Measurements from ENCODE around the gene ZKSCAN8.

ZKSCAN8 gene

DNA sequence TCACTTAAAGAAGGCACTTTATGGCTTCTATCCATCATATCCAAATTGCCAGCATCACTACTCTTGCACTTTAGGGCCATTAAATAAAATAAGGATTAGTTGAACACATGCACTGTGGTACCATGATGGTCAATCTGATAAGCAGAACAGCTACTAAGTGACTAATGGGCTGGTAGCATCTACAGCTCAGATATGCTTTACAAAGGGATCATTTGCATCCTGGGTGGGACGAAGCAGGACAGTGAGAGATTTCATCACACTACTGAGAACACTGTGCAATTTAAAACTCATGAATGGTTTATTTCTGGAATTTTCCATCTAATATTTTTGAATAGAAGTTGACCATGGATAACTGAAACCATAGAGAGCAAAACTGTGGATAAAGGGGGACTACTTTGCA is 58.3 kb downstream of the ZKSCAN8 start:
- intact Hi-C loops (cut with DNase I), result no loop called here
- DNase-seq, result no peak

DNA sequence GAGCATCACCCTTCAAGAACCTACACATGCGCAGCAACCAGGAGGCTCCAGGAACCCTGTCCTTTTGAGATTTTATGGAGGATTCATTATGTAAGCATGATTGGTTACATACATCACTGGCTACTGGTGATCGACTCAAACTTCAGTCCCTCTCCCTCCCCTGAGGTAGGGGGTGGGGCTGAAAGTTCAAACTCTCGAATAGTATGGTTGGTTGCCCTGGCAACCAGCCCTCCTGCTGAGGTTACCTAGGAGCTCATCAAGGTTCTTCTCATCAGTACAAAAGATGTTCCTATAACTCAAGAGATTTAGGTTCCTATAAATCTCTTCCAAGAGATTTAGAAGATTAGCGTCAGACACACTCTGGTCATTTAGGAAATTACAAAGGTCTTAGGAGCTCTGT is 61.5 kb downstream of the ZKSCAN8 start:
- intact Hi-C loops (cut with DNase I), result no loop called here
- no peak for DNase-seq

DNA sequence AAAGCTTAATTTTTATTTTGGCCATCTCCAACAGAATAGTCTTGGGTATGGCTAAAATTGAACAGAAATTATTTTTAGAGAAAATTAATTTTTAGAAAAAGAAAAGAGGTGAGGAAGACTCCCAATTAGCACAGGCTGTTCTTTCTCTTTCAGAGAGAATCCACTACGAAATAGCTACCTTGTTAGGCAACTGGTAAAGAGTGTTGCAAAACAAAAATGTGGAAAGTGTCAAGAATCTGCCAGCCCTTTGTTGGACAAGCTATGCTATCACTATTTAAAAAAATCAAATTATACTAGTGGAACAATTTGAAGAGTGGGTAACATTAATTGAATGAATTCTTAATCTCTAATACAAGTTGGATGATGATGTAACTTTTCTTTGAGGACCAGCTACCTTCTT is 64.2 kb downstream of the ZKSCAN8 start:
- no peak for DNase-seq
- intact Hi-C loops (cut with DNase I), result no loop called here

DNA sequence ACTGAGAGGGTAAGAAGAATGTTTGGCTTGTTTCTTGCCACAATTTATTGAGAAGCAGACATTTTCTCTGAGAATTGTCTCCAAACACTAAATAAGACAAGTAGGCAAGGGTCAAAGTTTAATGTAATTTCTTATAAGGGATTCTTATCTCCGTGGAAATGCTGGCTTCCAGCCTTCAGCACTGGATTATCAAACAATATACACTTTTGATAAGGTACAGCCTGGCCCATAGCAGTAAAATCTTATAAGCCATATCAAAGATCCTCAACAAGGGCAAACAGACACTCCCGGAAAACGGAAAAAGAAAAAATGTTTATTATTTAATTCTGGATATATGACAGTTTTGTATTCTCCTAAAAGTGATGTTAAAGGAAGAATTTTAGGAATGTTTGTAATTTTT is 64.8 kb downstream of the ZKSCAN8 start:
- no peak for DNase-seq
- intact Hi-C loops (cut with DNase I), result no loop called here

DNA sequence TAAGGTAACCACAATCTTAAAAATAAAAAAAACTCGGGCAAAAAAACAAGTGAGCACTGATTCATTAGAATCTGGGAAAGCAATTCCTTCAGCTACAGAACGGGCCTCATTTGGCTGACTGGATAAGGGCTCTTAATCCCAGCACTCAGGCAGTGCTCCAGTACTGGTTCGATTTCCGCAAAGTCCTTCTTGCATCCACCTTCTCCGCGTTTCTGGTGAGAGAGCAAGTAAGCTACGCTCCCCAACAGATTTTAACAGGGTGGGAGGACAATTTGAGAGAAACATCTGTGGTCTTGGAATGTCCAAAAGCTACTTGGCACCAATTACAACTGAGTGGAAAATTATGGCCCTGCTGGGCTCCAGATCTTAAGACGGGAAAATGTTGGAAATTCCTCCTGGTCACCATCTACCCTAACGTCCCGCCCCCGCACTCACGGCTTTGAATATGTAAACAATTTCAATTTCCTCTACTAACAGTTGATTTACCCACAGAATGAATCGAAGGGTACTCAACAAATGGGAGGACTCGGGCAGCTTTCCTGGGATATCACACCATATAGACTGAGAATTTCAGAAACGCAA is 65.3 kb downstream of the ZKSCAN8 start:
- intact Hi-C loops (cut with DNase I), result no loop called here

DNA sequence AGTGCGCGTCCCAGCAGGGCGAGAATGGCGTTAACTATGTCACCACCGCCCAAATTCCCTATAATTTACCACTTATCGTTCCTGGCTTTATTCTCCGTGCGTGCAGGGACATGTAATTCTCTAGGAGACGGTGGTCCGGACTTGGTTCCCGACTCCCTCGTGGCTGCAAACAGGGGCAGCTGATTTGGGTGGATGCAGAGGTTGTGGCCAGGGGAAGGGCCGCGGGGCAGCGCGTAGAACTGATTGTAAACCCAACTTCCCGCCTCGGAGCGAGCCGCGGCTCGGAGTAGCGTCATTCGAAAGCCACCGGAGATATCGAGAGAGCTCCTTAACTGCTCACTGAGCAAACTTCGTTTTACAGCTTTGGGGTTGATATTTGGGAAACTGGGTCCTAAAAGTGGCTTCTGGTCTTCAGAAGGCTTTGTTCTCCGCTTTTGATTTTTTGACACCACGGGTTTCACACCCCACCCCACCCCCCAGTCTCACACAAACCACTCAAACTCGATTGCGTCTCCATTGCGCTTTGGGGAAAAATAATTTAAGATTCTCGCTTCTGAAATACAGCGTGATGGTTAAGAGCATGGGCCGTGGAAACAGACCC is 65.9 kb downstream of the ZKSCAN8 start:
- intact Hi-C loops (cut with DNase I), result no loop called here
- no peak for DNase-seq

More for the DNA sequence above, 65.3 kb downstream of the ZKSCAN8 start:
- no peak for DNase-seq

DNA sequence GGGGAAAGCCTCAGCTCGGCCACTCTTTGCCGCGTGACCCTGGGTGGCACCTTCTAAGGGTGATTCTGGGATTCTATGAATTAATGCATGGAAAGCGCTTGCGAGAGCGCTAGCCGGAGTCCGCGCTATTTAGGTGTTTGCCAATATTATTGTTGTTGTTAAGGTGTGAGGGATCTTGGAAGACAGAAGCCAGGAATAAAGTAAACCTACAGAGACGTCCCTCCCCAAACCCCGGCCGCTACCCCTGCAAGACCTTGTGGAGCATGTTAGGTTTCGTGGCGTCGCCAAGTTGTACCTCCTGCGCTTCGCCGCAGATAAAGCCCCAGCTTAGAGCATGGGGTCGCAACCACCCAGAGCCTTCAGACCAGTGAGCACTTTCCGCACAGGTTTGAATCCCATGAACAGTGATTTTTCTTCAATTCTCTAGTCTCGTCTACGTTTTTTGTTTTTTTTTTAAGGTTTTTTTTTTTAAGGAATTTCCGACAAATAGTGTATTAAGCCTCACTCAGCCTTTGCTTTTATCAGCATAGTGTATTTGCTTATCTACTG is 66.5 kb downstream of the ZKSCAN8 start:
- DNase-seq, result no peak
- intact Hi-C loops (cut with DNase I), result no loop called here

All from posterior cingulate gyrus (tissue), 11 donors.